SU-DHL-6 (cell line): ENCODE data around the gene ARHGAP21.

ENCODE experiments used
- H2AFZ ChIP-seq: fragments of 200-600 bp; sonication (generic); 2 replicates; pipeline ENCODE4 v1.6.1; 2014; ENCODE audit warnings: low read depth, mild to moderate bottlenecking, moderate library complexity, mixed read lengths, antibody characterized with exemption, low read length; ENCODE audit not compliant: severe bottlenecking
- H3F3A ChIP-seq: fragments of 200-600 bp; shearing (Covaris generic); 2 replicates; pipeline ENCODE4 v1.6.0; 2016; ENCODE audit warnings: antibody characterized with exemption, mild to moderate bottlenecking; ENCODE audit not compliant: insufficient read depth
- H3K27ac ChIP-seq: fragments of 200-600 bp; sonication (generic); 2 replicates; pipeline ENCODE4 v1.5.1; 2016; ENCODE audit warnings: low read depth, mild to moderate bottlenecking, low read length, moderate library complexity, mixed read lengths
- H3K27me3 ChIP-seq: fragments of 200-600 bp; sonication (generic), shearing (Covaris generic); 2 replicates; pipeline ENCODE4 v1.6.0; 2014; ENCODE audit warnings: mild to moderate bottlenecking, low read length
- H3K36me3 ChIP-seq: fragments of 200-600 bp; sonication (generic); 2 replicates; pipeline ENCODE4 v1.6.1; 2014; ENCODE audit warnings: mild to moderate bottlenecking, low read length, mixed read lengths
- H3K4me2 ChIP-seq: fragments of 300-600, 200-600 bp; shearing (Covaris generic), sonication (generic); 2 replicates; pipeline ENCODE4 v1.6.0; 2014; ENCODE audit warnings: low read length, low read depth, mild to moderate bottlenecking; ENCODE audit not compliant: poor library complexity, severe bottlenecking
- H3K4me3 ChIP-seq: fragments of 200-600 bp; sonication (generic); 2 replicates; pipeline ENCODE4 v1.5.1; 2014; ENCODE audit warnings: antibody characterized with exemption, low read length, mild to moderate bottlenecking, mixed read lengths; ENCODE audit not compliant: insufficient read depth, poor library complexity, severe bottlenecking
- H3K79me2 ChIP-seq: fragments of 200-600 bp; sonication (generic); 2 replicates; pipeline ENCODE4 v1.6.1; 2014; ENCODE audit warnings: mild to moderate bottlenecking, low read length, moderate library complexity; ENCODE audit not compliant: insufficient read depth
- H3K9ac ChIP-seq: fragments of 200-600 bp; sonication (generic); 2 replicates; pipeline ENCODE4 v1.7.0; 2014; ENCODE audit warnings: mild to moderate bottlenecking, low read length
- H3K9me2 ChIP-seq: fragments of 200-600 bp; sonication (generic); replicated peaks from 2 replicates; pipeline ENCODE4 v1.6.1; 2014; ENCODE audit warnings: low read length; ENCODE audit not compliant: insufficient read depth
- H3K9me3 ChIP-seq: fragments of 200-600 bp; sonication (generic); 2 replicates; pipeline ENCODE4 v1.6.1; 2014; ENCODE audit warnings: low read length, mixed read lengths; ENCODE audit not compliant: insufficient read depth
- H4K20me1 ChIP-seq: fragments of 200-600 bp; sonication (generic); 2 replicates; pipeline ENCODE4 v1.6.1; 2014; ENCODE audit warnings: low read depth, mild to moderate bottlenecking, antibody characterized with exemption, low read length, moderate library complexity, mixed read lengths
- CTCF ChIP-seq: fragments of 200-600 bp; sonication (generic); IDR thresholded peaks from one replicate; pipeline ENCODE4 v1.5.1; 2017; ENCODE audit warnings: antibody characterized with exemption, mild to moderate bottlenecking, low read length, moderate library complexity; ENCODE audit not compliant: insufficient read depth, poor library complexity, severe bottlenecking
- EZH2phosphoT487 ChIP-seq: fragments of 200-600 bp; sonication (generic), shearing (Covaris generic); conservative IDR thresholded peaks from 2 replicates; pipeline ENCODE4 v1.6.1; 2018; ENCODE audit warnings: mild to moderate bottlenecking, antibody characterized with exemption, low read length, moderate library complexity, mixed read lengths

ARHGAP21 gene

GRCh38 chr10:24744946-24745345 is 21.3 kb upstream of the ARHGAP21 start:
- Histone ChIP-seq H2AFZ (no peak overlapping the region), H3K4me2 (no peak overlapping the region), H3K79me2 (no peaks in the 10 kb centered on the region), H3K27ac (no peak overlapping the region), H3K4me3 (no peak overlapping the region), H3F3A (no peaks in the 10 kb centered on the region), H4K20me1 (no peaks in the 10 kb centered on the region), H3K27me3 (no peaks in the 10 kb centered on the region), H3K36me3 (no peaks in the 10 kb centered on the region), H3K9ac (no peak overlapping the region), H3K9me2 (no peaks in the 10 kb centered on the region), H3K9me3 (no peaks in the 10 kb centered on the region)
- no peak for TF ChIP-seq EZH2phosphoT487
- no peak for TF ChIP-seq CTCF

GRCh38 chr10:24740714-24741113 is 17.0 kb upstream of the ARHGAP21 start:
- Histone ChIP-seq H3K79me2 (no peaks in the 10 kb centered on the region), H3K9ac (no peak overlapping the region), H3K9me2 (no peaks in the 10 kb centered on the region), H3K4me3 (no peak overlapping the region), H2AFZ (no peak overlapping the region), H3K27me3 (no peaks in the 10 kb centered on the region), H3K4me2 (no peak overlapping the region), H4K20me1 (no peaks in the 10 kb centered on the region), H3K27ac (no peak overlapping the region), H3K36me3 (no peaks in the 10 kb centered on the region), H3F3A (no peaks in the 10 kb centered on the region), H3K9me3 (no peaks in the 10 kb centered on the region)
- TF ChIP-seq CTCF (no peak), EZH2phosphoT487 (no peak)

- H3K27ac ChIP-seq = no peak overlapping the region
- H4K20me1 ChIP-seq = no peaks in the 10 kb centered on the region
- H3K9ac ChIP-seq = no peak overlapping the region
- no peaks in the 10 kb centered on the region for H3K27me3 ChIP-seq
- no peaks in the 10 kb centered on the region for H3K36me3 ChIP-seq
- H2AFZ ChIP-seq = no peak overlapping the region
- no peaks in the 10 kb centered on the region for H3K9me2 ChIP-seq
- TF ChIP-seq EZH2phosphoT487 (no peak), CTCF (no peak)
- H3K4me3 ChIP-seq = no peak overlapping the region
- H3F3A ChIP-seq = no peaks in the 10 kb centered on the region
- H3K79me2 ChIP-seq = no peaks in the 10 kb centered on the region
- H3K4me2 ChIP-seq = no peak overlapping the region
- H3K9me3 ChIP-seq = no peaks in the 10 kb centered on the region
These were observed 13.3 kb upstream of the ARHGAP21 start for GRCh38 chr10:24737001-24737400.

GRCh38 chr10:24731942-24732341 is 8.3 kb upstream of the ARHGAP21 start:
- Histone ChIP-seq H3K9ac (no peak overlapping the region), H3K27ac (no peak overlapping the region), H4K20me1 (no peaks in the 10 kb centered on the region), H3K4me2 (no peak overlapping the region), H3K79me2 (no peaks in the 10 kb centered on the region), H3K36me3 (no peaks in the 10 kb centered on the region), H2AFZ (no peak overlapping the region), H3K27me3 (no peaks in the 10 kb centered on the region), H3K4me3 (no peak overlapping the region), H3K9me2 (no peaks in the 10 kb centered on the region), H3F3A (no peaks in the 10 kb centered on the region), H3K9me3 (no peaks in the 10 kb centered on the region)
- TF ChIP-seq EZH2phosphoT487 = no peak
- TF ChIP-seq CTCF = no peak
